OCI-LY3 (cell line): ENCODE measurements around the gene PELI2.

Source experiments
- EZH2phosphoT487 ChIP-seq: fragments of 200-600 bp; shearing (Covaris generic); IDR thresholded peaks from 2 replicates; pipeline ENCODE4 v1.6.1; 2018; ENCODE audit warnings: antibody characterized with exemption, mixed run types, low read depth
- TF ChIP-seq, protein P1 (sequence below): fragments of 200-600, 300-600 bp; sonication (generic); IDR thresholded peaks from 2 replicates; pipeline ENCODE4 v1.5.1; 2014; ENCODE audit warnings: antibody characterized with exemption, low read length, low read depth

DNA sequence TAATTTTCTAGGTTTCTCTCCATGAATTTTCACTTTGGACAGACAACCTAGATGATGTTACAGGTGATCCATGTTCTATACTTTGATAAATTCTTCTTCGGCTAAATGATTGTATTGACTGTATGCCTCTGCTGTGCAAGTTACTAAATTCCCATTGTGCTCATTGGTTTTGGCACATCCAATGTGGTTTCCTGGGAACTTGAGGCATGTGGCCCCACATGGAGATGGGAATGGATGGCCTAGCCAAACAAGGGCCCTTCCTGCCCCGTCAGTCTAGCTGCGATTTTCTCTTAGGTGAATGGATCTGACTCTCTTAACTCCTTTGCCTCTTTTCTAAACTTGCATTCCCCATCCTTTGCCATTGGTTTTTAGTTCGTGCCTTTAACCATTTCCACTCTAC lies 186.2 kb downstream of the PELI2 start:
- TF ChIP-seq, protein P1, sequence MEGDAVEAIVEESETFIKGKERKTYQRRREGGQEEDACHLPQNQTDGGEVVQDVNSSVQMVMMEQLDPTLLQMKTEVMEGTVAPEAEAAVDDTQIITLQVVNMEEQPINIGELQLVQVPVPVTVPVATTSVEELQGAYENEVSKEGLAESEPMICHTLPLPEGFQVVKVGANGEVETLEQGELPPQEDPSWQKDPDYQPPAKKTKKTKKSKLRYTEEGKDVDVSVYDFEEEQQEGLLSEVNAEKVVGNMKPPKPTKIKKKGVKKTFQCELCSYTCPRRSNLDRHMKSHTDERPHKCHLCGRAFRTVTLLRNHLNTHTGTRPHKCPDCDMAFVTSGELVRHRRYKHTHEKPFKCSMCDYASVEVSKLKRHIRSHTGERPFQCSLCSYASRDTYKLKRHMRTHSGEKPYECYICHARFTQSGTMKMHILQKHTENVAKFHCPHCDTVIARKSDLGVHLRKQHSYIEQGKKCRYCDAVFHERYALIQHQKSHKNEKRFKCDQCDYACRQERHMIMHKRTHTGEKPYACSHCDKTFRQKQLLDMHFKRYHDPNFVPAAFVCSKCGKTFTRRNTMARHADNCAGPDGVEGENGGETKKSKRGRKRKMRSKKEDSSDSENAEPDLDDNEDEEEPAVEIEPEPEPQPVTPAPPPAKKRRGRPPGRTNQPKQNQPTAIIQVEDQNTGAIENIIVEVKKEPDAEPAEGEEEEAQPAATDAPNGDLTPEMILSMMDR = no peak
- no peak for TF ChIP-seq EZH2phosphoT487
